Measurements from ENCODE around the gene EPS8L2. TPM values are rescaled to one million over a fixed set of nuclear protein-coding genes. Genes with fewer than 3 reads are reported as not detected.
A peak's percentile ranks its signal among the peaks of the same experiment; 100 is the strongest.

The EPS8L2 gene
- total and polyA plus RNA-seq, 2 of the 13 experiments (the other 11 are each of a cell fraction or from before 2014, with no cell fraction given), result 89.3 to 416 TPM

- TF ChIP-seq TBX3 (IDR thresholded peaks at IDR 0.05; ENCODE audit: borderline replicate concordance) (peak; percentile 43; the same call in 1 of the 2 replicates), FOXK1 (CRISPR knock-in tag; IDR thresholded peaks at IDR 0.05; ENCODE audit: borderline replicate concordance, low read depth) (peak; percentile 94), TOPORS (CRISPR knock-in tag; IDR thresholded peaks at IDR 0.05) (peak; percentile 64; the same call in 1 of the 2 replicates), ZMYM3 (CRISPR knock-in tag; IDR thresholded peaks at IDR 0.05) (no peak), TFDP1 (CRISPR knock-in tag; IDR thresholded peaks at IDR 0.05; ENCODE audit: borderline replicate concordance) (peak; percentile 63; the same call in 1 of the 2 replicates), IRF2 (CRISPR knock-in tag; IDR thresholded peaks at IDR 0.05) (peak; percentile 92), ZNF761 (CRISPR knock-in tag; conservative IDR thresholded peaks at IDR 0.05) (peak; percentile 66; the same call in 1 of the 2 replicates), ZNF350 (CRISPR knock-in tag; IDR thresholded peaks at IDR 0.05; ENCODE audit: borderline replicate concordance, low read depth) (peak; percentile 88; the same call in 1 of the 2 replicates), ZNF124 (CRISPR knock-in tag; IDR thresholded peaks at IDR 0.05) (peak; percentile 87), ZC3H13 (CRISPR knock-in tag; IDR thresholded peaks at IDR 0.05) (peak; percentile 94), ZNF550 (CRISPR knock-in tag; IDR thresholded peaks at IDR 0.05; ENCODE audit: borderline replicate concordance) (no peak), RAD21 (CRISPR knock-in tag; IDR thresholded peaks at IDR 0.05) (peak; percentile 22; the same call in 1 of the 2 replicates), HDAC6 (IDR thresholded peaks at IDR 0.05; ENCODE audit: low read depth, low read length) (no peak), GFI1 (CRISPR knock-in tag; IDR thresholded peaks at IDR 0.05; ENCODE audit: borderline replicate concordance) (peak; percentile 49; the same call in 1 of the 2 replicates), ZBTB21 (CRISPR knock-in tag; IDR thresholded peaks at IDR 0.05) (no peak), NR2F1 (CRISPR knock-in tag; IDR thresholded peaks at IDR 0.05) (peak; percentile 92 to 95)
- TF ChIP-seq, protein P1, sequence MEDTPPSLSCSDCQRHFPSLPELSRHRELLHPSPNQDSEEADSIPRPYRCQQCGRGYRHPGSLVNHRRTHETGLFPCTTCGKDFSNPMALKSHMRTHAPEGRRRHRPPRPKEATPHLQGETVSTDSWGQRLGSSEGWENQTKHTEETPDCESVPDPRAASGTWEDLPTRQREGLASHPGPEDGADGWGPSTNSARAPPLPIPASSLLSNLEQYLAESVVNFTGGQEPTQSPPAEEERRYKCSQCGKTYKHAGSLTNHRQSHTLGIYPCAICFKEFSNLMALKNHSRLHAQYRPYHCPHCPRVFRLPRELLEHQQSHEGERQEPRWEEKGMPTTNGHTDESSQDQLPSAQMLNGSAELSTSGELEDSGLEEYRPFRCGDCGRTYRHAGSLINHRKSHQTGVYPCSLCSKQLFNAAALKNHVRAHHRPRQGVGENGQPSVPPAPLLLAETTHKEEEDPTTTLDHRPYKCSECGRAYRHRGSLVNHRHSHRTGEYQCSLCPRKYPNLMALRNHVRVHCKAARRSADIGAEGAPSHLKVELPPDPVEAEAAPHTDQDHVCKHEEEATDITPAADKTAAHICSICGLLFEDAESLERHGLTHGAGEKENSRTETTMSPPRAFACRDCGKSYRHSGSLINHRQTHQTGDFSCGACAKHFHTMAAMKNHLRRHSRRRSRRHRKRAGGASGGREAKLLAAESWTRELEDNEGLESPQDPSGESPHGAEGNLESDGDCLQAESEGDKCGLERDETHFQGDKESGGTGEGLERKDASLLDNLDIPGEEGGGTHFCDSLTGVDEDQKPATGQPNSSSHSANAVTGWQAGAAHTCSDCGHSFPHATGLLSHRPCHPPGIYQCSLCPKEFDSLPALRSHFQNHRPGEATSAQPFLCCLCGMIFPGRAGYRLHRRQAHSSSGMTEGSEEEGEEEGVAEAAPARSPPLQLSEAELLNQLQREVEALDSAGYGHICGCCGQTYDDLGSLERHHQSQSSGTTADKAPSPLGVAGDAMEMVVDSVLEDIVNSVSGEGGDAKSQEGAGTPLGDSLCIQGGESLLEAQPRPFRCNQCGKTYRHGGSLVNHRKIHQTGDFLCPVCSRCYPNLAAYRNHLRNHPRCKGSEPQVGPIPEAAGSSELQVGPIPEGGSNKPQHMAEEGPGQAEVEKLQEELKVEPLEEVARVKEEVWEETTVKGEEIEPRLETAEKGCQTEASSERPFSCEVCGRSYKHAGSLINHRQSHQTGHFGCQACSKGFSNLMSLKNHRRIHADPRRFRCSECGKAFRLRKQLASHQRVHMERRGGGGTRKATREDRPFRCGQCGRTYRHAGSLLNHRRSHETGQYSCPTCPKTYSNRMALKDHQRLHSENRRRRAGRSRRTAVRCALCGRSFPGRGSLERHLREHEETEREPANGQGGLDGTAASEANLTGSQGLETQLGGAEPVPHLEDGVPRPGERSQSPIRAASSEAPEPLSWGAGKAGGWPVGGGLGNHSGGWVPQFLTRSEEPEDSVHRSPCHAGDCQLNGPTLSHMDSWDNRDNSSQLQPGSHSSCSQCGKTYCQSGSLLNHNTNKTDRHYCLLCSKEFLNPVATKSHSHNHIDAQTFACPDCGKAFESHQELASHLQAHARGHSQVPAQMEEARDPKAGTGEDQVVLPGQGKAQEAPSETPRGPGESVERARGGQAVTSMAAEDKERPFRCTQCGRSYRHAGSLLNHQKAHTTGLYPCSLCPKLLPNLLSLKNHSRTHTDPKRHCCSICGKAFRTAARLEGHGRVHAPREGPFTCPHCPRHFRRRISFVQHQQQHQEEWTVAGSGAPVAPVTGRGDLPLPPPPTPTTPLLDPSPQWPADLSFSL (CRISPR knock-in tag; IDR thresholded peaks at IDR 0.05), result peak; percentile 60; the same call in 1 of the 2 replicates
These were observed 1.0 kb upstream of the EPS8L2 start (continued) for GRCh38 chr11:704781-705645.

Data from HepG2 (cell line).